ENCODE data around the gene ELK4.
"Not testable (repeated sequence)": the region's sequence is repeated elsewhere in the genome, so short reads cannot be mapped to it uniquely, and the experiment has no call there.

ELK4 gene

DNA sequence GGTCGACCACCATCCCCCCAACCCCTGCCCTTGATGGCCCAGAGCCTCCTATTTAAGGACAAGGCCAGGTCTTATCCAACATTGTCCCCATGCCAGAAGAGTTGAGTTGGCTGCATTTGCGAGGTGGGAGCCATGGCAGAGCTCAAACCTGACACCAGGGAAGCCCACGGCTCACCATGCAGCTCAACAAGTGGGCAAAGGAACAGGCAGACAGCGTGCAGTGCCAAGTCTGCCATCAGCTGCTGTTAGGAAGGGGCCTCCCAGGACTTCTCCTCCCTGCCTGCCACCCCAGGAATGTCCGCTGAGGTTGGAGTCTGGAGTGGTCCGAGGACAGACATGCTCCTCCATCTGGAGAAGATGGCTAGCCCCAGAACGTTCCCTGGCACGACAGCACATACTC is 28.6 kb upstream of the ELK4 start:
- no peaks in the 10 kb centered on the region for H3K9me3 Mint-ChIP-seq
- H3K4me1 Mint-ChIP-seq, result peaks cover 5% of the 10 kb centered on the region
- no peak for ATAC-seq (replicated peaks; ENCODE audit: extremely low read depth, poor library complexity, severe bottlenecking)
- H3K27me3 Mint-ChIP-seq, result peaks cover 39% of the 10 kb centered on the region
- H3K27ac Mint-ChIP-seq (ENCODE audit: low read depth), result no peak overlapping the region
- H3K36me3 Mint-ChIP-seq (ENCODE audit: insufficient read depth), result no peaks in the 10 kb centered on the region
- H3K4me3 Mint-ChIP-seq, result no peak overlapping the region
- no peak for DNase-seq (ENCODE audit: low spot score in 2 of 2)

DNA sequence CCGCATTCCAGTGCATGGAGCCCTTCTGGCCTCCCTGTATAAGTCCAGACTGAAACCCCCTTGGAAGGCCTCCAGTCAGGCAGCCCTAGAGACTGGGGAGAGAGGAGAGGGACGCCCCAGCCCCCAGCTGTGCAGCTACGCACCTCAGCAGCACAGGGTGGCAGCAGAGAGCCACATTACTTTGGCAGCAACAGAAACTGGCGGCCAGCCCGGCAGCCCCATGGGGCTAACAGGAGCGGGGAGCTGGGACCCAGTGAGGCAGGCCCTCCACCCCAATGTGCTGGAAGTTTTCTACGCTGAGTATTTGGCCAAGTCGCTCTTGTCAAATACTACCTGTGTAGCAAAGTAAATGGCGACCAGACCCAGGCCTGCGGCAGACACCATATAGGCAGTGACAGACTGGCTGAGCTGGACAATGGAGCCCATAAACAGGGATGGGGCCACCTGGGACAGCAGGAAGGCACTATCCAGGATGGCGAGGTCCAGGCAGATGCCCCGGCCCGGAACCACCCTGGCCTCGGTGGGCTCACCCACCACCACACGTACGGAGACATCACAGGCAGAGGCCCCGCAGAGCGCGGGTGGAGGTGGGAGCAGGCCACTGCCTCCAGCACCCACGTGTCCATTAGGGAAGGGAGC is 27.3 kb upstream of the ELK4 start:
- Mint-ChIP-seq H3K27ac (ENCODE audit: low read depth) (peak overlapping the region; percentile 59), H3K9me3 (no peaks in the 10 kb centered on the region), H3K27me3 (peaks cover 39% of the 10 kb centered on the region), H3K4me3 (no peak overlapping the region), H3K4me1 (peaks cover 5% of the 10 kb centered on the region), H3K36me3 (ENCODE audit: insufficient read depth) (no peaks in the 10 kb centered on the region)
- peak; percentile 64 to 67 for DNase-seq (ENCODE audit: low spot score in 2 of 2)
- ATAC-seq (replicated peaks; ENCODE audit: extremely low read depth, poor library complexity, severe bottlenecking), result peak; percentile 80

DNA sequence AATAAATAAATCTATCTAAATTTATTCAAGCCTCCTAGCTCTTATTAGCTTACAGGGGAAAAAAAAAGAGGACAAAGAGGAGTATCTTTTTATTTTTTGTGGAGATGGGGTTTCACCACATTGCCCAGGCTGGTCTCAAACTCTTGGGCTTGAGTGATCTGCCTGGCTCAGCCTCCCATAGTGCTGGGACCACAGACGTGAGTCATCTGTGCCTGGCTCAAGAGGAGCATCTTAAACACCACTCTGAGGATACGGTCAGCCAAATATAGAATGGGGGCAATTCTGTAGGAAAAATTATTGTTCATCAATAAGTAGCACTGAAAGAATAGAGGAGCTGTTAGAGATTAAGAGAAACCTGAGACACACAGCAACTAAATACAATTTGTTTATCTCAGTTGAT is 24.4 kb upstream of the ELK4 start:
- no peak for ATAC-seq (replicated peaks; ENCODE audit: extremely low read depth, poor library complexity, severe bottlenecking)
- H3K4me1 Mint-ChIP-seq, result peaks cover 5% of the 10 kb centered on the region
- H3K27ac Mint-ChIP-seq (ENCODE audit: low read depth), result no peak overlapping the region
- H3K27me3 Mint-ChIP-seq, result peaks cover 15% of the 10 kb centered on the region
- no peak overlapping the region for H3K4me3 Mint-ChIP-seq
- H3K9me3 Mint-ChIP-seq, result no peaks in the 10 kb centered on the region
- peaks cover 2% of the 10 kb centered on the region for H3K36me3 Mint-ChIP-seq (ENCODE audit: insufficient read depth)
- no peak for DNase-seq (ENCODE audit: low spot score in 2 of 2)

DNA sequence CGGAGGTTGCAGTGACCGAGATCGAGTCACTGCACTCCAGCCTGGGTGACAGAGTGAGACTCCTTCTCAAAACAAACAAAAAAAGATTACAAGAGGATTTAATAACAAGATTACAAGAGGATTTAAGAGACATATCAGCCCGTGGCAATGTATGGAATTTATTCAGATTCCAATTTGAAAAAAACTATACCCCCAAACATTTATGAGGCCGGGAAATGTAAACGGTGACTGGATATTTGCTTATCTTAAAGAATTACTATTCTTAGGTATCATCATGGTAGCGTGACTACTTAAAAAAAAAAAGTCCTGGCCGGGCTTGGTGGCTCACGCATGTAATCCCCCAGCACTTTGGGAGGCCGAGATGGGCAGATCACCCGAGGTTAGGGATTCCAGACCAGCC is 21.2 kb upstream of the ELK4 start:
- ATAC-seq (replicated peaks; ENCODE audit: extremely low read depth, poor library complexity, severe bottlenecking) (no peak), DNase-seq (ENCODE audit: low spot score in 2 of 2) (no peak)
- Mint-ChIP-seq H3K27me3 (no peaks in the 10 kb centered on the region), H3K4me1 (no peaks in the 10 kb centered on the region), H3K9me3 (no peaks in the 10 kb centered on the region), H3K27ac (ENCODE audit: low read depth) (peak overlapping the region; percentile 46), H3K4me3 (no peak overlapping the region), H3K36me3 (ENCODE audit: insufficient read depth) (peaks cover 2% of the 10 kb centered on the region)

DNA sequence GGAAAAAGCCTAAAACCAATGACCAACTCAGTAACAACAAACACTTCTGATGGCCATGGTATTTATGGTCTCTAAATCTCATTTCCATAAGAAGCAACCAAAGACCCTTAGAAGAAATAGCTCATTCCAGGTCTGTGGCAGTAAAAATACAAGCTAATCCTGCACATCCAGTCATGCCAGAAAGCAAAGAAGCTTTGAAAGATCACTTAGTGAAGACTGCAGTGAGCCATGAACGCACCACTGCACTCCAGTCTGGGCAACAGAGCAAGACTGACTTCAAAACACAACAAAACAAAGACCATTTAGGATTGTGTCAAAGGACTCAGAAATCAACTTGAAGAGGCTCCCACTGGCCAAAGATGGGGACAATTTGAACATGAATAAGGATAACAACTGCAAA is 18.4 kb upstream of the ELK4 start:
- no peak for DNase-seq (ENCODE audit: low spot score in 2 of 2)
- H3K4me3 Mint-ChIP-seq, result no peak overlapping the region
- no peak for ATAC-seq (replicated peaks; ENCODE audit: extremely low read depth, poor library complexity, severe bottlenecking)
- peaks cover 4% of the 10 kb centered on the region for H3K36me3 Mint-ChIP-seq (ENCODE audit: insufficient read depth)
- H3K4me1 Mint-ChIP-seq, result no peaks in the 10 kb centered on the region
- H3K9me3 Mint-ChIP-seq, result no peaks in the 10 kb centered on the region
- H3K27me3 Mint-ChIP-seq, result peaks cover 4% of the 10 kb centered on the region
- no peak overlapping the region for H3K27ac Mint-ChIP-seq (ENCODE audit: low read depth)

DNA sequence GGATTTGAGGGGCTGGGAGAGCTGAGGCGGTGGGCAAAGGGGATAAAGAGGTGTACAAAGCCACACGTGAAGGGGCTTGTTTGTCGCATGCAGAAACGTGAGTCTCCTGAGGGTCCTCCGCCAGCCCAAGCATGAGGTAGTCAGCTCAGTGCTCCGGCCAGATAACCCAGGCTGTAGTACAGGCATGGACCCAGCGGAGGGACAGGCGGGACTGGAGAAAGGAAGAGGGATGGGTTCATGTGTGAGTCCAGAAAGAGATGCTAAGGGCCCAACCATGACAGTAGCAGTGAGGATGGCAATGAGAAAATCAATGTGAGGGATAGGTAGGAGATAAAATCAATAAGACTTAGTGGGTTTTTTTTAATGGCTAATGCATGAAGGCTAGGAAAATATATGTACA is 13.7 kb upstream of the ELK4 start:
- no peaks in the 10 kb centered on the region for H3K4me1 Mint-ChIP-seq
- ATAC-seq (replicated peaks; ENCODE audit: extremely low read depth, poor library complexity, severe bottlenecking), result no peak

DNA sequence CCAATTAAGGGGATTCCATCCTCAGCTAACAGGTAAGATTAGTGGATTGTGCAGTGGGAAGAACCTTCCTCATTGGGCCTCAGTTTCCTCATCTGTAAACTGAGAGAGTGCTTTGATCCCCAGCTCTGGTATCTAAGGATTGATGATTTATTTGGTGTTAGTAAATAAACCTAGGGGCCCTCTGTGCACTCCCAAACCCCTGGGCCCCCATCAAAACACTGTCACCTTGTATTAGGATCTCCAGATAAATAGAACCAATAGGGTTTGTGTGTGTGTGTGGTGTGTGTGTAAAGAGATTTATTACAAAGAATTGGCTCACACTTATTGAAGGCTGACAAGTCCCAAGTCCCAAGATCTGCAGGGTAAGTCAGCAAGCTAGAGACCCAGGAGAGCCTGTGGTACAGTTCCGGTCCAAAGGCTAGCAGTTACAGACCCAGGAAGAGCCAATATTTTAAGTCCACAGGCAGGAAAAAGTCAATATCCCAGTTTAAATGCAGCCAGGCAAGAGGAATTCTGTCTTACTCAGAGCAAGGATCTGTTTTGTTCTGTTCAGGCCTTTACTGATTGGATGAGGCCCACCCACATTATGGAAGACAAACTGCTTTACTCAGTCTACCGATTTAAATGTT is 11.0 kb upstream of the ELK4 start:
- Mint-ChIP-seq H3K4me3 (no peak overlapping the region), H3K36me3 (ENCODE audit: insufficient read depth) (peaks cover 4% of the 10 kb centered on the region), H3K9me3 (no peaks in the 10 kb centered on the region), H3K4me1 (no peaks in the 10 kb centered on the region), H3K27ac (ENCODE audit: low read depth) (no peak overlapping the region), H3K27me3 (peaks cover 44% of the 10 kb centered on the region)
- DNase-seq (ENCODE audit: low spot score in 2 of 2), result no peak
- no peak for ATAC-seq (replicated peaks; ENCODE audit: extremely low read depth, poor library complexity, severe bottlenecking)

More for the DNA sequence above, 13.7 kb upstream of the ELK4 start:
- Mint-ChIP-seq H3K27me3 (peaks cover 20% of the 10 kb centered on the region), H3K4me3 (no peak overlapping the region), H3K36me3 (ENCODE audit: insufficient read depth) (peaks cover 4% of the 10 kb centered on the region), H3K27ac (ENCODE audit: low read depth) (no peak overlapping the region), H3K9me3 (no peaks in the 10 kb centered on the region)
- DNase-seq (ENCODE audit: low spot score in 2 of 2), result no peak

DNA sequence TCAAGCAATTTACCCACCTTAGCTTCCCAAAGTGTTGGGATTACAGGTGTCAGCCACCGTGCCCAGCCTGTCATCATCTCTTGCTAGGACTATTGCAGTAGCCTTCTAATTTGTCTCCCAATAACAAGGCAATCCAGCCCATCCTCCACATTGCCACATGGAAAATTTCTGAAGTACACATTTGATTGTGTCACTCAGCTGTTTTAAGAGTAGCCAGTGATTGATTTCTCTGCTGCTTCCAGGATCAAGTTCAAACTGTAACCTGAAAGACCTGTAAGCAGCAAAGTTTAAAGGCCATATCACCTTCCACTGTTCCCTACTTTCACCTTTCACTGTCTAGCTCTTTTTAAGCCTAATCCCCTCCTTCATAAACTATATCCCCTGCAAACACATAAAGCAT is 7.8 kb upstream of the ELK4 start:
- H3K27me3 Mint-ChIP-seq, result peaks cover 45% of the 10 kb centered on the region
- H3K27ac Mint-ChIP-seq (ENCODE audit: low read depth), result no peak overlapping the region
- H3K4me3 Mint-ChIP-seq, result no peak overlapping the region
- no peaks in the 10 kb centered on the region for H3K9me3 Mint-ChIP-seq
- peaks cover 1% of the 10 kb centered on the region for H3K36me3 Mint-ChIP-seq (ENCODE audit: insufficient read depth)
- ATAC-seq (replicated peaks; ENCODE audit: extremely low read depth, poor library complexity, severe bottlenecking), result no peak
- DNase-seq (ENCODE audit: low spot score in 2 of 2), result no peak
- H3K4me1 Mint-ChIP-seq, result no peaks in the 10 kb centered on the region

DNA sequence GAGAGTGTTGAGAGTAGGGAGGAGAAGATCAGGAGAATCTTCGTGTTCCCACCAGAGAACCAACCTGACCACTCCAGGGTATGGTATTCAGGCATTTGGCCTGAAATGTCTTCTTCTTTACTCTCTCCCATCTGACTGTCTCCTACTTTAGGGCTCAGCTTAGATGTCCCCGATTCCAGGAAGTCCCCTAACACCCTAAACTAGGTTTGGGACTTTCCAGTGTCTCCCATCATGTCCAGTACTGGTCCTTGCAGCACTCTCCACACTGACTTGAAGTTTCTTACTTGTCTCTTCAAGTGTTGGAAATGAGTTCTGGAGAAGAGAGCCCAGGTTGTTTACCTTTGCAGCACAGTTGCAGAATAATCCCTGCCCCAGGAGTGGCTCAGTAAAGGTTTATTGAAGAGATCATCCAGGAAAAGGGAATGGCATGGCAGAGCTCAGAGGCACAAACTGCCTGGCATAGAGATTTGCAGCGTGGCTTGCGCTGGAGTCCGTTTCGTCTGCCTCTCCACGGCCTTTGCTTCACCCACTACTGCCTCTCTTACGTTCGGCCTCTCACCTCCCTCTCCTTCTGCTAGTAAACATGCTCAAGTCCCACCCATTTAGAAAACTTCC is 6.2 kb upstream of the ELK4 start:
- Mint-ChIP-seq H3K4me1 (no peaks in the 10 kb centered on the region), H3K27me3 (peaks cover 45% of the 10 kb centered on the region), H3K4me3 (no peak overlapping the region), H3K36me3 (ENCODE audit: insufficient read depth) (no peaks in the 10 kb centered on the region), H3K27ac (ENCODE audit: low read depth) (no peak overlapping the region), H3K9me3 (no peaks in the 10 kb centered on the region)
- DNase-seq (ENCODE audit: low spot score in 2 of 2) (no peak), ATAC-seq (replicated peaks; ENCODE audit: extremely low read depth, poor library complexity, severe bottlenecking) (no peak)

DNA sequence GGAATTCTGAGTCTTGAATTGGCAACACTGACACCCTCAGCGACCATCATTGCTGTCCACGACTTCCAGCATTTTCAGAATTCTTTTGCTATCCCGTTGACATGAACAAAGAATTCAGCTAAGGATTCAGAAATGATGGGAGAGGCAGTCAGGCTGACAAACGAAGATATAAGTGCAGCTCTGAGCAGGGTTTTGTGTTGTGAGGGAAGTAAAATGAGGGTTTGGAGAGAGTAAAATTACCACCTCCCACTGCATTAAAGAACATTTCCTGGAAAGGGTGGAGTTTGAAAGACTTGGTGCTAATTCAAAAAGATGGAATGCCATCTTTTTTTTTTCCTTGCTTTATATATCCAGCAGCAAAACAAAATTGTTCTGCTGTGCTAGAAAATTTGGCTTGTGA is 4.9 kb upstream of the ELK4 start:
- H3K4me3 Mint-ChIP-seq, result no peak overlapping the region
- peaks cover 42% of the 10 kb centered on the region for H3K27me3 Mint-ChIP-seq
- ATAC-seq (replicated peaks; ENCODE audit: extremely low read depth, poor library complexity, severe bottlenecking) (no peak), DNase-seq (ENCODE audit: low spot score in 2 of 2) (no peak)
- no peaks in the 10 kb centered on the region for H3K9me3 Mint-ChIP-seq
- H3K36me3 Mint-ChIP-seq (ENCODE audit: insufficient read depth), result peaks cover 7% of the 10 kb centered on the region
- no peaks in the 10 kb centered on the region for H3K4me1 Mint-ChIP-seq
- H3K27ac Mint-ChIP-seq (ENCODE audit: low read depth), result no peak overlapping the region

DNA sequence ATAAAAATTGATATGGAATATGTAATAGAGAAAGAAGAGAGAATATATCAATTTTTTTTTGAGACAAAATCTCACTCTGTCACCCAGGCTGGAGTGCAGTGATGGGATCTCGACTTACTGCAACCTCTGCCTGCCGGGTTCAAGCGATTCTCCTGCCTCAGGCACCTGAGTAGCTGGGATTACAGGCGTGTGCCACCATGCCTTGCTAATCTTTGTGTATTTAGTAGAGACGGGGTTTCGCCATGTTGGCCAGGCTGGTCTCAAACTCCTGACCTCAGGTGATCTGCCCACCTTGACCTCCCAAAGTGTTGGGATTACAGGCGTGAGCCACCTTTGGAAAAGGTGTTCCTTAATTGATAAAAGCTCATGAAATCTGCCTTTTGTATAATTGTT is 4.3 kb upstream of the ELK4 start:
- H3K27ac Mint-ChIP-seq (ENCODE audit: low read depth); H3K36me3 Mint-ChIP-seq (ENCODE audit: insufficient read depth); H3K9me3 Mint-ChIP-seq; DNase-seq (ENCODE audit: low spot score in 2 of 2); H3K4me3 Mint-ChIP-seq; ATAC-seq (replicated peaks; ENCODE audit: extremely low read depth, poor library complexity, severe bottlenecking); H3K4me1 Mint-ChIP-seq: not testable (repeated sequence)
- H3K27me3 Mint-ChIP-seq, result peaks cover 36% of the 10 kb centered on the region

DNA sequence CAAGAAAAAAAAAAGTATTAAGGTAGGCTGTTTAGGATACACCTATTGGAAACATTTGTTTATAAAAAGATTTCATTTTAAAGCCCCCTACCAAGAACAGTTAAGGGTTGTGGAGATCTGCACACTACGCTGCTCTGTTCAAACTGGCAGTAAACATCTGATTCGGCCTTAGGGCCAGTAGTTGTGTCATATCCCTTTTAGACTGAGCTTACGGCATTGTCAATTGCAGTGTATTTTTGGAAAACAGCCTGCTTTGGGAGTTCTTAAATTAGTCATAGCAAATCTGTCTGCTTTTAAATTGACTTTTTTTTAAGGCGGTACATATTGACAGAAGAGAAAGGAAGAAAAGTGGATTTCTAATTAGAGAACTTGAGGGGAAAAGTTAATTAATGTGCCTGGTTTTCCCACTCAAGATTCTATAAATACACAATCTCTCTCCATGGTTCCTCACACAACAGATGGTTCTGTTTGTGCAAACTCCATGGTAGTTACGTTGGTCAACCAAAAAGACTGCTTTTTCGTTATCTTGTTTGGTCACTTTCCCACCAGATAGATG is 1.7 kb upstream of the ELK4 start:
- Mint-ChIP-seq H3K36me3 (ENCODE audit: insufficient read depth) (peaks cover 19% of the 10 kb centered on the region), H3K4me3 (no peak overlapping the region), H3K9me3 (no peaks in the 10 kb centered on the region), H3K4me1 (peaks cover 24% of the 10 kb centered on the region), H3K27me3 (peaks cover 15% of the 10 kb centered on the region), H3K27ac (ENCODE audit: low read depth) (no peak overlapping the region)
- ATAC-seq (replicated peaks; ENCODE audit: extremely low read depth, poor library complexity, severe bottlenecking), result no peak
- no peak for DNase-seq (ENCODE audit: low spot score in 2 of 2)

DNA sequence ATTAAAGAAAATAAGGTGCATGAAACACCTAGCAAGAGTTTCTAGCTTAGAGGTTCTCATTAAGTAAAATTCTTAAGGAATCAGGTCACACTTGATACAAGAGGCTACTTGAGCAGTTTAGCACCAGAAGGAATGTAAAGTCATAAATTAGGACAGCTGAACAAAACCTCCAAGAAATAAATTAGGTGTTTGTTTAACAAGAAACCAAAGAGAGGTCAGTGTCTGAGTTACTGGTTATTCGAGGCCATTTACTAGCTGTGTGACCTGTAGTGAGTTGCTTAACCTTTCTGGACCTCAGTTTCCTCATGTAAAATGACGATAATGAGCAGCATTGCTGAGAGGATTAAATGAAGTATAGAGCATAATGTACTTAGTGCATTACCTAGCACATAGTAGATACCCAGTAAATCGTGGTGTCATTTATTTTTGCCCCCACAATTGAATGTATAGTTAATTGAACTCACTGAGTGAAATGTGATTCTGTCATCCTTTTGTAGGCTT is 908 bp upstream of the ELK4 start:
- H3K27me3 Mint-ChIP-seq, result peaks cover 8% of the 10 kb centered on the region
- peaks cover 31% of the 10 kb centered on the region for H3K4me1 Mint-ChIP-seq
- no peak for ATAC-seq (replicated peaks; ENCODE audit: extremely low read depth, poor library complexity, severe bottlenecking)
- H3K4me3 Mint-ChIP-seq, result peak overlapping the region; percentile 87
- no peaks in the 10 kb centered on the region for H3K9me3 Mint-ChIP-seq
- peak overlapping the region; percentile 88 for H3K27ac Mint-ChIP-seq (ENCODE audit: low read depth)
- no peak for DNase-seq (ENCODE audit: low spot score in 2 of 2)
- peaks cover 19% of the 10 kb centered on the region for H3K36me3 Mint-ChIP-seq (ENCODE audit: insufficient read depth)

Measured in central memory CD8-positive, alpha-beta T cell (primary cell).